Lower leg skin (tissue), 3 donors: ENCODE measurements around the gene STK11IP.

ENCODE experiments used
- CTCF ChIP-seq, 3 donors: fragments of 450-650 bp; IDR thresholded peaks; one replicate each; pipeline ENCODE4 v1.5.1; 2016; ENCODE audit warnings: antibody characterized with exemption in 3 of 3, mild to moderate bottlenecking in 3 of 3, moderate library complexity in 2 of 3
- POLR2A ChIP-seq, 2 donors: fragments of 450-650 bp; IDR thresholded peaks; one replicate each; pipeline ENCODE4 v1.6.1; 2016 to 2017; ENCODE audit warnings: antibody characterized with exemption in 2 of 2, mild to moderate bottlenecking in 1 of 2, moderate library complexity in 1 of 2

DNA sequence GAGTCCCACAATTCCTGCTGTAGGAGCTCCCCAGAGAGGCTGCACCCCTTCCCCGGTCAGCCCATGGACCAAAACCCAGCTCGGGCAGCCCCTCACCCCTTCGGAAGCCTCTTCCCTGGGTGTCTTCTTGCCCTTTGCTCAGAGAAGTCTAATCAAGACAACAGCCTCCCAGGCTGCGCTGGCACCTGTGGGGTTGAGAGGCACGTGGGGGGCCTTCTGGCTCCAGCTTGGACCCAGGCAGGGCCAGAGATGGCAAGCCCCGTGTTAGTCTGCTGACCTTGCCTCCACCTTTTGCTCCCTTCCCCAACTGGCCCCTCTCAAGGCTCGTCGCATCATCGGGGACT, 40.2 kb downstream of the STK11IP start:
- TF ChIP-seq CTCF (IDR thresholded peaks at IDR 0.05) (no peak), POLR2A (IDR thresholded peaks at IDR 0.05) (no peak)
